COLO829 (cell line): ENCODE data around the gene ADAMTS6.
A peak's percentile ranks its signal among the peaks of the same experiment; 100 is the strongest.

ENCODE experiments used
- DNase-seq: peaks from one replicate; pipeline ENCODE4 v3.0.0; 2012; ENCODE audit warnings: low spot score

The ADAMTS6 gene

DNA sequence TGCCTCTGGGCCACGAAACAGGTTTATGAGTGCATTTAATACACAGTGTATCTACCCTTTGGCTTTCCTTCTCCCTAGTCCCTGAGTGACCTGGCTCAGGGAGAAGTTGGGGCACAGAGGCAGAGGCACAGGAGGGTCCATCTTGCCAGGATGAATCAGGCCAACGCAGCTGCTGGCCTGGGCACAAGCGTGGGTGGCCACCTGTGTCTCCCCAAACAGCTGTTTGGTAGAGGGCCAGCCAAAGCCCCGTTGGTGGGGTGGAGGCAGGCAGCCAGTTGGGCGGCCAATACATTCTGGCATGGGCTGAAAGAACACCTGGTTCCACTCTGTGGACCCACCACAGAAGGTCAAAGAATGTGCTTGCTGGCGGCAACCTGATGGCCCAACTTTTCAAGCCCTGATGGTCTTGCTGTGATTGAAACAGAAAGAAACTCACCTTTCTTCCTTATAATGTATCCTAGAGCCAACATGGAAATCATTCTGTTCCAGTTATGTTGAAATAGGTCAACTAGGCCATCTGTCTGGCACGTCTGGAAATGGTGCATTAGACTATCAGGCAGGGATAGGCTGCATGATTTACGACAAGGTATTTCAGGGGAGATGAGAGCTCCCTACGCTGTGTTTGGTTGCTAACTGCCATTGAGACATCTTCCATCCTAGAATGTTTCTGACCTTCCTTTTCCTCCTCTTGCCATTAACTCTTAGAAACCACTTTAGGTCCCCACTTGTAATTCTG, 337.4 kb downstream of the ADAMTS6 start:
- DNase-seq: no peak

DNA sequence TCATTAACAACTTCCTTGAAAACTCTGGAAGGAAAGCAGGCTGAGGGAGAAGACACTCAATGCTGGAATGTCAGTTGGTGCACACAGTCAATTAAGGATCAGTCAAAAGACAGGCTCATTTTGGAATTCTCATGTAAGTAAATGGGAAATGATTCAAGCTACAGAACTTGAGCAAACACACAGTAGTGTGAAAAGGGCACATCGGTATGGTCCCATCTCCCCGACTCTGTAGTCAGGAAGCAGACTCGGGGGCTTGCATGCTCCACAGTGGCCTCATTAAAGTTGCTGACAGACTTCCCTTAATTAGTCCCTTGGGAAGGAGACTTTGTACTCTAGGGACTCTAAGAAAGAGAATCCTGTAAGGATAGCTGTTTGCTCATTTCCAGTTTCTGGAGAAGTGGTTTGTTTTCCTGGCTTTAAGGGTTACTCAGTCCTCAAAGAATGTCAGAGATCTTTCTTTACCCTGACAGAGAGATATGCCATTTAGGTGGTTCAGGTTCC, 339.2 kb downstream of the ADAMTS6 start:
- DNase-seq: peak; percentile 27

DNA sequence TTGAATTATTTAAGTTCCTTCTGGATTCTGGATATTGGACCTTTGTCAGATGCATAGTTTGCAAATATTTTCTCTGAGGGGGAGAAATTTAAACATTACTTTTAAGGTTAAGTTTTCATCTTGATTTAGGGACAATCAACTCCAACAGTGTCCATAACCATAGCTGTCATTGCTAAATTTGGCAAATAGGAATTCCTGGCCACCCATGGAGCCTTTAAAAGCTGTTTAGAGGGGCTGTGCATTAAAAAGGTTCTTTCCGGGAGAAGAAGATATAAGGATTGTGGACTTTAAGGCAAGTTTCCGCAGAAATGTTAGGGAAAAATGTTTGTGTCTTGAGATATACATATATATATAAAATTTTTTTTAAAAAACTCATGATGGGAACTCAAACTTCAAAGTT, 339.7 kb downstream of the ADAMTS6 start:
- no peak for DNase-seq

DNA sequence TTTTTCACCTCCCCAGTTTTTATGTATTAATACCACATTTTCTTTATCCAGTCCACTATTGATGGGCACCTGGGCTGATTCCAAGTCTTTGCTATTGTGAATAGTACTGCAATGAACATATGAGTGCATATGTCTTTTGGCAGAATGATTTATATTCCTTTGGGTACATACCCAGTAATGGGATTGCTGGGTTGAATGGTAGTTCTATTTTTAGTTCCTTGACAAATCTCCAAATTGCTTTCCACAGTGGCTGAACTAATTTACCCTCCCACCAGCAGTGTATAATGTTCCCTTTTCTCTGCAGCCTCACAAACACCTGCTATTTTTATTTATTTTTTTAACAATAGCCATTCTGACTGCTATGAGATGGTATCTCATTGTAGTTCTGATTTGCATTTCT, 340.2 kb downstream of the ADAMTS6 start:
- no peak for DNase-seq

DNA sequence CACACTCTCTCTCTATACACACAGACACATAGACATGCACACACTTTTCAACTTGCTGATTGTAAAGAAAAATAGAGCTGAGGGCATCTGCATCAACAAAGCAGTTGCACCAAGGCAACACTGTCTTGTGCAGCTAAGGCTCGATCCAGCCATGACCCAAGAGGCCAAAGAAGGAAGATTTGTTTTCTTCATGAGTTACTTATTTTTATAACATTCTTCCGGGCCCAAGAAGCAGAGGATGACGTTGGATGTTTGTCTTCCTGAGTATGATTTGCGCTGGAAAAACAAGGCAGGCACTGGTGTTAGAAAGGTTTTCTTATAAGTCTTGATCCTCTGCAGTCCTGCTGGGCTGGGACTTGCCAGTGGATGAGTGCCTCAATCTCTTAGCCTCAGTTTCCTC, 344.1 kb downstream of the ADAMTS6 start:
- DNase-seq: no peak

DNA sequence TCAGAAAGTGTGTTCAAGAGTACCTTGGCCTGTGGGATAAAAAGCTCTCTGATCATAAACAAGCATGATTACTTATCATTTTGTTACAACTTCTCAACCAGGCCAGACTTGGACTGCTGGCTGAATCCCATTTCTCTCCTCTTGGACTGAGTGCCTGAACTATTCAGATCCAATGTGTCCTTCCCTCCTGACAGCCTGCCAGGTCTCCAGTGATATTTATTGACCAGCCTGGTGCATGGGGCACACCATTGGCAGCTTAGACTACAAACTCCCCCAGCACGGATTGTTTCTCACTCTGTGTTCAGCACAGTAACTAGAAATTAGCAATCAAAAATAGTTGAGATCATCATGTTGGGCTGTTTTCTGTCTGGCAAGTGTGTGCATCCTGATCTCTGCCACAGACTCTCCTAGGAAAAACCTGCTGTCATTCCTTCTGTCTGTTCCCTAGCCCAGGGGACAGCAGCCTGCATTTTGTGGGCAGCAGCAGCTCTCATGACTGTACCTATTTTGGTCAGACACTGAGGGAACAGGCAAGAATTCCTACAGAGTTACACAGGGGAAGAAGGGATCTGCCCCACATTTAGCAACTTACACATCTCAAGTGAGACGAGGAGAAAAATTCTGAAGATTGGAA, 348.1 kb downstream of the ADAMTS6 start:
- no peak for DNase-seq

DNA sequence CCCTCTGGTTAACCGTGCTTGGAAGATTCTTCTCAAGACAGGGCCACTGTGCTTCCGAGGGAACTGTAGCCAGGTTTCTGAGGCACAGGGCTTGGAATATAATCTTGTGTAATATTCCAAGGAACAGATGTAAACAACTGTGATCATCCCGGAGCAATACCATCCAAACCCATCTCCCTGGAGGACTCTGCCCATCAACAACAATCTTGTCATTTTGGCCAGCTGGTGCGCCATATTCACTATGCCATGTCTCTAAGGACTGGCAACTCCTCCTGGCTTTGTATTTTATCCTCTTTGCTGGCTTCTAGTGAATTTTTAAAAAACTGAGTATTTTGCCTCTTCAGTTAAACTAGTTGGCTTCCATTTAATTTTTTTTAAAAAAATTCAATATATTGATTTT, 349.3 kb downstream of the ADAMTS6 start:
- no peak for DNase-seq

DNA sequence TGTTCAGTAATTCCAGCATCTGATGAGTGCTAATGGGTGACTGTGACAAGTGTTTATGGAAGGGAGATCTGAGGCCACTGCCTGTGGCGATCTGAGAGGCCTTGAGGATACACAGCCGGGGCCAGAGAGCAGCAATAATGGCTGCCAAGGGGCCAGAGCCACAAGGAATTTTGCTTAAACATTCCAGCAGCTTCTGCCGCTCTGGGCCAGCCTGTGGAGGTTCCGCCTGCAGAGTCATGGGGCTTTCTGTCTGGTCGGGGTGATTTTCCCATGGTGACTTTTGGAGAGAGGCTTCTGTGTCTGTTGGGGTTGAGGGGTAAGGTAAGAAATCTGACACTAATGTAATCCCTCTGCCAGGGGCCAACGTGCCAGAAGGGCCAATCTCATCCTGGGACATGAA, 353.5 kb downstream of the ADAMTS6 start:
- DNase-seq: no peak

DNA sequence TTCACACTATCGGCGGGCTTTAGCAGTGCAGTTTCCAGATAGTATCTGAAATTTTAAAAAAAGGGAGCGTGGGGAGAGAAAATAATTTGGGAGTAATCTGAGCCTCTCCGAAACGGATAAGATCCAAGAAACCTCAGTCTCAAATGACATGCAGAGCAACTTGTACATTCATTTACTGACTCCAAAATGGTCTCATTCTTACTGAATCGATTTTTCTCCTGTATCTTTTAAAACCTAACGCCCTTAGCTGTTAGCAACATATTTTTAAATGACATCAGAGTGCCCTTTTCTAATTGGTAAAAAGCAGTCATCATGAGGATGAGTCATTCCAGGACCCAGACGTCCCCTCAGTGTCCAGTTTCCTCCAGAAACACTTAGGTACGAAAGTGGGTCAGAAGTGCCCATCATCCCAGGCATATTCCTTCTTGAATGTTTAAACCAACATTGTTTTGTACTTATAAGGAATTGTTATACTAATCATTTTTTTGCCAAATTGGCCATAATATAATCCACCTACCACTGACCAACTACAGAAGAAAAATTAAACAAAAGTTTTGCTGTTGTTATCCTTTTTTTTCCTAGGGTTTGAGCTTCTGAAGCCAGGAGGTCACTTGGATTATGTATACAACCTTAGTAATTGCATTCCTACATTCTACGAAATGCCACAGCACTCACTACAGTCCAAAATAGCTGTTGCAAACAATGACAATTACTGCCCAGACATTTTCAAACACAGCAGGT, 354.4 kb downstream of the ADAMTS6 start:
- DNase-seq: no peak

DNA sequence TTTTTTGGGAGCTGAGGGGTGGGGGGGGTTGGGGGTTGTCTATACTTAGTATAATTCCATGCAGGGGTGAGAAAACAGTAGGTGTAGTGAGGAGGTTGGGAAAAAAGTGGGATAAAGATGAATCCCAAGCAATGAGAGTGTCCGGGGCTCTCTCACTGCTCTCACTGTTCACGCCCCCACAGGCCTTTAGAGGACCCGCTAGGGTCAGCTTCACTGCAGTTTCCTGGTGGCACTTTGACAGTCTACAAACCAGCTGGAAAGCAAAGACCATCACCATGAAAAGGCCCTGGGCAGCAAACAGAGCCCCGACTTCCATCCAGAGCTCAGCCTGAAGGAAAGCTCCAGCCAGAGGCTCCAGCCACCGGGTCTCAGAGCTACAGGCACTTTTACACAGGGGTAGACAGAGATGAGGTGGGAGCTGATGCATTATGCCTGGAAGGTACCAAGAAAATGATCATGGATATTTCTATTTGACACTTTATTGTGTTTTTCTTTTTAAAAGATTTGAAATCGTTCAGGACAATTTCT, 355.1 kb downstream of the ADAMTS6 start:
- no peak for DNase-seq

DNA sequence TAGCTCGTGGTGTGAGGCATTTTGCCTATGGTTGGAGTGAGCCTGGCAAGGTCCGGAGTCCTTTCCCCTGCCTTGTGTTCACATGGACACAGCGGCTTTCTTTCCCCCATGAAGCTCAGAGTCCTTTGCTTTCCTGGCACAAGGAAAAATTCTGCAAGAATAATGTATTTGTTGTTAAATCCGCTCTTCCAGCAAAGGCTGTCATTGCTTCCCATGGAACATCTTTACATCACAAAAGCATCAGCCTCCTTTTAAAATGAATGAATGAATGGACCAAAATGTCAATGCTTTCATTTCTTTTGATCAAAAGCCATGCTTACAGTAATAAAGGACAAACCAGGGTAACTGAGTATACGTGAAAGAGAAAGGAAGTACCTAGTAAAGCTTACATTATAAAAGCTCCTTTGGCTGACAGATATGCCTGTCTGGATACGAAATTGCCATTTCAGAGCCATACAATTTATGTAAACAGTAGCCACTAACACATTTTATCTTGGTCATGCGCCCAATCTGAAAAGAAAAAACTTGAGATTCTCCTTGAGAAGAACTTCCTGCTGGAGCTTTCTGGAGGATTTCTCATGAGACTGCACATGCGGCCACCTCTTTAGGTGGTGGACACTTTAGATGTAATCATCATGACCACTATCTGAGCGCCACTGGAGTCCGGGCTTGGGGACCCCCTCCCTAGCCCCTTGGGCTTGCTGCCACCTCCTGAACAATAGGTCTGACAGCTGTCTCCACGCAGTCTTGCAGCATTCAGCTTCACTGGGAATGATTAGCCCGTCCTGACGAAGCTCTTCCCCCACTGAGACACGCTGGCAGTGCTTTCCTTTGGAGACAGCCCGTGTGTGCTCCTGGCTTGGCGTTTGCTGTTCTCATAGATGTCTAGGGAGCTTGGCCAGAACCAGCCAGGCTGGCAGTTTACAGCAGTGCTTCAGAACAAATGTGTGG, 355.9 kb downstream of the ADAMTS6 start:
- DNase-seq: no peak

DNA sequence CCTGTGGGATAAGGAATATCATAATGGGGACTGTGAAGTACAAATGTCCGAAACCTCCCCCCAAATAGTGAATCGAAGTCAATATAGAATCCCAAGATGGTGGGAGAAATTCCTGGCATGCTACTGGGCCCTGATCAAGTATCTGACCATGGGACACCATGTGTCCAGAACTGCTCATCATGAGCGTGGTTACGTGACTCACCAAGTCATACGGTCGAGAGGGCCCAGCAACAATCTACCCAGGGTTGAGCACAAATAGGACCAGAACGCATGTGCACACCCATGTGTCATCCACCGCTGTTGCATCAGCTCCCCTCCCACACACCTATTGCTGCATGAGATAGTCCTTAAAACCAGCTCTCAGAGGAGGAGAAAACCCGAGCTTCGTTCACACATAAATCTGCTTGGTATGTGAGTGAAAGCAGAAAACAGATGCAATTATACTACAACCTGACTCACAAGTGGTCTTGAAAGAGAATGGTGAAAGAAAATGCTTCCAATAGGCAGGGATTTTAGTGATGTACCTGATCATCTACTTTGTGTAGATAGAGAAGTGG, 359.8 kb downstream of the ADAMTS6 start:
- no peak for DNase-seq

DNA sequence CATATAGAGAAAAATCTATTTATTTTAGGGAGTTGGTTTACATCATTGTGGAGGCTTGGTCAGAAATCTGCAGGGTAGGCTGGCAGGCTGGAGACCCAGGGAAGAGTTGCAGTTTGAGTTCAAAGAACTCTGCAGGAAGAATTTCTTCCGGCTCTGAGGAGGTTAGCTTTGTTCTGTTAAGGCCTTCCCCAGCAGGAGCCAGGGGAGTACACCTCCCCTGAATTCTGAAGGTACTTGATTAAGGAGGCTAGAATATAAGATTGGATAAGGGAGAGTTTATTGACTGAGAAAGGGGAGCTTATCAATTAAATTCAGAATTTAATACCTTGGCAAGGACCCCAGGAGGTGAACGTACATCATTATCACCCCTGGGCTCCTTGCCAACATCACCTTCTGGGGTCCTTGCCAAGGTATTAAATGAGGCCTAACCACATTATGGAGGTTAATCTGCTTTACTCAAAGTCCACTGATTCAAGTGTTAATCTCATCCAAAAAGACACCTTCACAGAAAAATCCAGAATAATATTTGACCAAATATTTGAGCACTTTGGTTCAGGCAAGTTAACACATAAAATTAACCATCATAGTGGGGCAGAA, 361.3 kb downstream of the ADAMTS6 start:
- no peak for DNase-seq

DNA sequence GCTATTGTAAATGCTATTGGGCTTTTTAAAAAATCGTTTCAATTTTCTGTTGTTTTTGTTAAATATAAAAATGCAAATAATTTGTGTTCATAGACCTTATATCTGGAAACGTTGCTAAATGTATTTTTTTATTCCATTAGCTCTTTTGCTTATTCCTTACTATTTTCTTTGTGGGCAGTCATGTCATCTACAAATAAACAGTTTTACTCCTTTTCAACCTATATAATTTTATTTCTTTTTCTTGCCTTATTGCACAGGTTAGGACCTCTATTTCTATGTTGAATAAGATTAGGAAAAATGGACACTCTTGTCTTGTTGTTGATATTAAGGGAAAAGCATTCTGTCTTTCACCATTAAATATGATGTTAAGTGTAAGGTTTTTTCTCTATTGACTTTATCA, 364.2 kb downstream of the ADAMTS6 start:
- no peak for DNase-seq

DNA sequence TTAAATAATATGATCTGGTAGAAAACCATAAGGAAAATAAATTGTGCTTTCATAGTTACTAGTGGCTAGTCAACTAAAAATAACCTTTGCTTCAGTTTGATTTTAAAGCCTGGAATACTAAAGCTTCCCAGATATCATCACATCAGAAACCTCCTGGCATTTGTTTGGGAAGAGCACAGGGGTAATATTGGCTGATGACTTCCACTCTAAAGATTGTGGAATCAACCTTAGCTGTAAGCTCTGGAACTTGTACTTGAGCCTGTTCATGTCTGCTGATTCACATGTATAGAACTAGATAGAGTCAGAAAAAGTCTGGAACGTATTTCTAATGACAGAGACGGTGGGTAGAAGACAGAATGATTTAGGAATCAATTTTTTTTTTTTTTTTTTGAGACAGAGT, 367.9 kb downstream of the ADAMTS6 start:
- no peak for DNase-seq

DNA sequence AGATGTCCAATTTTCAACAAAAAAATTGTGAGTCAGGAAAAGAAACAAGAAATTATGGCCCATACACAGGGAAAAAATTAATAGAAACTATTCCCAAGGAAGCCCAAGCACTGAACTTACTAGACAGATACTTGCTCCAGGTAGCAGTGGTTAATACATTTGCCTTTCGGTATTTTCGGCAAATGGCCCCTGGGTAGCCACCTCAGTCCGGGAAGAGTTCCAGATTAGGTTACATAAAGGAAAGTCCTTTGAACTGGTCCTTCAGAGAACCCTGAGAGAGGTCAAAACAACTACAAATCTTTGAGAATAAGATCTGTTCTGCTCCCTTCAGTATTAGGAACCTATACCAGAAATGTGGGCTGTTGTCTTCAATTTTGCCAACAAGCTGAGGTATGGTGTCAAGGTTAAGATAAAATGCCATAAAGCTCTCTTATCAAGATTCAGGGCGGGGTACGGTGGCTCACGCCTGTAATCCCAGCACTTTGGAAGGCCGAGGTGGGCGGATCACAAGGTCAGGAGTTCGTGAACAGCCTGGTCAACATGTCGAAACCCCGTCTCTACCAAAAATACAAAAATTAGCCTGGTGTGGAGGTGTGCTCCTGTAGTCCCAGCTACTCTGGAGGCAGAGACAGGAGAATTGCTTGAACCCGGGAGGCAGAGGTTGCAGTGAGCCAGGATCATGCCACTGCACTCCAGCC, 369.6 kb downstream of the ADAMTS6 start:
- DNase-seq: no peak

DNA sequence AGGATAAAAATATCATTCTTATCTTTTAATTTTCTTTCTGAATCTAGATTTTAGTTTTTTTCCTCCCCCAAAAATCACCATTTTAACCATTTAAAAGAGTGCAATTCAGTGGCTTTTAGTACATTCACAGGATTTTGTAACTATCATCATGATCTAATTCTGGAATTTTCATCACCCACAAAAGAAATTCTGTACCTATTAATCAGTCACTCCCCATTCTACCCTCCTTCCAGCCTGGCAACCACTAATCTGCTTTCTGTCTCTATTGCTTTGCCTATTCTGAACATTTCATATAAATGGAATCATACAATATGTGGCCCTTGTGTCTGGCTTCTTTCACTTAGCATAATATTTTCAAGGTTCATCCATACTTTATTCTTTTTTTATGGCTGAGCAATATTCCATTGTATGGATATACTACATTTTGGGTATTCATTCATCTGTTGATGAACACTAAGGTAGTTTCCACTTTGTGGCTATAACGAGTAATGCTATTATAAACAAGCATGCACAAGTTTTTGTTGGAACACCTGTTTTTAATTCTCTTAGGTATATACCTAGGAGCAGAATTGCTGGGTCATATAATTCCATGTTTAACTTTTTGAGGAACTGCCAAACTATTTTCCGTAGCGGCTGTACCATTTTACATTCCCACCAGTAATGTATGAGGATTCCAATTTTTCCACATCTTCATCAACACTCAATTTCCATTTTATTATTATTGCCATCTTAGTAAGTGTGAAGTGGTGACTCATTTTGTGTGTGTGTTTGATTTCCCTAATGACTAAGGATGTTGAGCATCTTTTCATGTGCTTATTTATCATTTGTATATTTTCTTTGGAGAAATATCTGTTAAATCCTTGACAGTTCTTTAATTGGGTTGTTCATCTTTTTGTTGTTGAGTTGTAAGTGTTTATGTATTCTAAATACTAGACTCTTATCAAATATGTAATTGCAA, 372.7 kb downstream of the ADAMTS6 start:
- no peak for DNase-seq

DNA sequence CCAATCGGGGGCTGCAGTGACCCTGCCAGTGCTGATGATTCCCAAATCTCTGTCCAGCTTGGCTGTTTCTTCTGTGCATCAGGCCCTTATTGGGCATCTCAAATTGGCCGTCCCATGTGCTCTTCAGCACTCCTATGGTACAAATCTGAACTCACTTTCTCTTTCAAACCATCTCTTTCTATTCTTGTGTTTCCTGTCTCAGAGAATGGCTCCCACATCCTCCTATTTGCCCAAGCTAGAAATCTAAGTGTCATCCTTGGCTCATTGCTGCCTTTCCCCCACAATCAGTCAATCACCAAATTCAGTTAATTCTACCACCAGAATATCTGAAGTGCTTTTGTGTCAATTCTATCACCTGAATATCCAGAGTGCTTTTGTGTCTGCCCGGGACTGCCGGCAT, 376.4 kb downstream of the ADAMTS6 start:
- DNase-seq: no peak

DNA sequence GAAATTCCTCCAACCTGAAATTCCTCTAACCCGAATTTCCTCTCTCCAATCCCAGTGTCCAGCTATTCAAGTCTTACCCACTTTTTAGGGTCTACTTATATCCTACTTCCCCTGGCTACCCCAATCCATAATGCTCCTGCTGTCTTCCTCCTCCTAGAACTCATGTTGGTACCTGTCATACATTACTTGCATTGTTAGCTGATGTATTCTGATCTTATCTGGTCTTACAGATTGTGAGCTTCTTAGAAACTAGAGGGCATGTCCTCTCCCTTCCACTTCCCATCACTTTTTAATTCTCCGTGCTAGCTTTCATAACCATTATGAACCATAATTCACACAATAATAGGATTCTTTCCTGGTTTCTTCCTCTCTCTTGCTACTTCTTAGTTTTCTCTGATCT, 376.9 kb downstream of the ADAMTS6 start:
- no peak for DNase-seq
